ENCODE results near the gene RPL10A.
"Not testable (repeated sequence)": the region's sequence is repeated elsewhere in the genome, so short reads cannot be mapped to it uniquely, and the experiment has no call there.

DNA sequence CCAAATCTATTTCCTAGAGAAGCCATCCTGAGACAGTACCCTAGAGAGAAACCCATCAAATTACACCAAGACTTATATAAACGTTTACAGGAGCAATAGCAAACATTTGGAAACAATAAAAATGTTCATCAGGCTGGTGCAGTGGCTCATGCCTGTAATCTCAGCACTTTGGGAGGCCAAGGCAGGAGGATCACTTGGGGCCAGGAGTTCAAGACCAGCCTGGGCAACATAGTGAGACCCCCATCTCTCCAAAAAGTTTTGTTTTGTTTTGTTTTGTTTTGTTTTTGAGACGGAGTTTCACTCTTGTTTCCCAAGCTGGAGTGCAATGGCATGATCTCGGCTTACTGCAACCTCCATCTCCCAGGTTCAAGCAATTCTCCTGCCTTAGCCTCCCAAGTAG lies 35.5 kb upstream of the RPL10A start:
- TF ChIP-seq CTCF, POLR2A (IDR thresholded peaks at IDR 0.05): not testable (repeated sequence)
